Measurements from ENCODE around the gene FBXO40. TPM values are rescaled to one million over a fixed set of nuclear protein-coding genes. Genes with fewer than 3 reads are reported as not detected.

The FBXO40 gene
- total and polyA plus RNA-seq, 2 of the 13 experiments (the other 11 are each of a cell fraction or from before 2014, with no cell fraction given), result not detected

GRCh38 chr3:121545574-121546455 lies 47.4 kb upstream of the FBXO40 start, which contains the start of gene POLQ (continued):
- no peak for TF ChIP-seq RERE (CRISPR knock-in tag; IDR thresholded peaks at IDR 0.05; ENCODE audit: low read depth)
- no peak for TF ChIP-seq GLMP (CRISPR knock-in tag; IDR thresholded peaks at IDR 0.05; ENCODE audit: borderline replicate concordance)
- no peak for TF ChIP-seq ZBTB4 (CRISPR knock-in tag; IDR thresholded peaks at IDR 0.05; ENCODE audit: borderline replicate concordance)
- 0 out of 2 replicates have a peak, but pooled peaks have one; percentile 49 for TF ChIP-seq TFE3 (CRISPR knock-in tag; IDR thresholded peaks at IDR 0.05)
- no peak for TF ChIP-seq ZNF563 (CRISPR knock-in tag; IDR thresholded peaks at IDR 0.05)
- TF ChIP-seq ZBTB14 (CRISPR knock-in tag; IDR thresholded peaks at IDR 0.05), result no peak
- no peak; the same call in 1 of the 2 replicates for TF ChIP-seq ZNF691 (CRISPR knock-in tag; IDR thresholded peaks at IDR 0.05; ENCODE audit: borderline replicate concordance, low read depth)
- TF ChIP-seq SMARCC2 (IDR thresholded peaks at IDR 0.05), result no peak
- TF ChIP-seq NR2F1 (CRISPR knock-in tag; IDR thresholded peaks at IDR 0.05), result no peak
- no peak; the same call in 1 of the 2 replicates for TF ChIP-seq ZNF816 (CRISPR knock-in tag; IDR thresholded peaks at IDR 0.05; ENCODE audit: borderline replicate concordance)
- 0 out of 2 replicates have a peak, but pooled peaks have one; percentile 22 for TF ChIP-seq FOSL1 (CRISPR knock-in tag; IDR thresholded peaks at IDR 0.05; ENCODE audit: borderline replicate concordance)
- no peak for TF ChIP-seq RCOR2 (CRISPR knock-in tag; IDR thresholded peaks at IDR 0.05)
- no peak for TF ChIP-seq ZEB1 (IDR thresholded peaks at IDR 0.05; ENCODE audit: insufficient replicate concordance, low read depth)

Measured in HepG2 (cell line).